NCI-H82 treated with DMSO at 0.1 percent for 48 hours (cell line): ENCODE data around the gene CORO1C.
"Not testable (repeated sequence)": the region's sequence is repeated elsewhere in the genome, so short reads cannot be mapped to it uniquely, and the experiment has no call there.

Experiments used
- DNase-seq: peaks from one replicate; lab custom pipeline; 2025; ENCODE audit not compliant: unreplicated experiment; lab: John Stamatoyannopoulos, UW

CORO1C gene

GRCh38 chr12:108755481-108755880 is 24.2 kb upstream of the CORO1C start:
- no peak for DNase-seq

- no peak for DNase-seq
Measured at GRCh38 chr12:108753976-108754375, 22.7 kb upstream of the CORO1C start.

DNA sequence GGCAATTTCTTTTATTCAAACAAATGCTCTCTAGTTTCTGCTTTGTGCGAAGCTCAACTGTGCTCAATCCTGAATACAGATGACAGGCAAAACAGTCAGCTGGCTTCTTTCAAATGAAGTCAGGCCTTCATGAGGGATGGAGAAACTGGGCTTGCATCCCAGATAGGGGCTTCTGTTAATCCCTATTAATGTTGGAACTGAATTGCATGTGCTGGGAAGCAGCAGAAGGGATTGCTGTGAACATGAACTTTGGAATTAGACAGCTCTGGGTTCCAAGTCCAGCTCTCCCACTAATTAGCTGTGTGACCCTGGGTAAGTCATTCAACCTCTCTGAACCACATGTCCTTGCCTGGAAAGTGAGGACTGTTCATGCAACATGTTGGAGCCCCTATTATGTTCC is 21.1 kb upstream of the CORO1C start:
- DNase-seq = peak; percentile 42

DNA sequence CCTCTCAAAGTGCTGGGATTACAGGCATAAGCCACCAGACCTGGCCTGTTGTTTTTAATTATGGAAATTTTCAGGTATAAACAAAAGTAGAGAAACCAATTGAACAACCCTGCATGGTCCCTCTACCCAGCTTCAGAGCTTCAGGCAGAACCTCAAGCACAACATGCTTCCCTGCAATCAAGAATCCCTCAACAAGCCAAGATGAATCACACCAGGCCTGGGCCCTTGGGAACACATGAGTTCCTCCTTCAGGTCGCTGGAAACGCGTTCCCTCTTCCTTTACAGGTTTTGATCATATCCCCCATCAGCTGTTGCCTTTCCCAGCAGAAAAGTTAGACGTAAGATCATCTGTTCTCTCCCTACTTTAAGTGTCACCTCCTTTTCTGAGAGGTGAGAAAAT is 20.5 kb upstream of the CORO1C start:
- DNase-seq = no peak

GRCh38 chr12:108751003-108751402 is 19.7 kb upstream of the CORO1C start:
- not testable (repeated sequence) for DNase-seq

GRCh38 chr12:108750526-108750925 is 19.2 kb upstream of the CORO1C start:
- peak; percentile 91 for DNase-seq

GRCh38 chr12:108747563-108747962 is 16.2 kb upstream of the CORO1C start:
- no peak for DNase-seq

GRCh38 chr12:108745641-108746040 is 14.3 kb upstream of the CORO1C start:
- no peak for DNase-seq

- no peak for DNase-seq
Measured at GRCh38 chr12:108744021-108744897, 12.9 kb upstream of the CORO1C start.

GRCh38 chr12:108738170-108738569 is 6.9 kb upstream of the CORO1C start:
- DNase-seq = no peak

GRCh38 chr12:108735855-108736254 is 4.5 kb upstream of the CORO1C start:
- no peak for DNase-seq

DNA sequence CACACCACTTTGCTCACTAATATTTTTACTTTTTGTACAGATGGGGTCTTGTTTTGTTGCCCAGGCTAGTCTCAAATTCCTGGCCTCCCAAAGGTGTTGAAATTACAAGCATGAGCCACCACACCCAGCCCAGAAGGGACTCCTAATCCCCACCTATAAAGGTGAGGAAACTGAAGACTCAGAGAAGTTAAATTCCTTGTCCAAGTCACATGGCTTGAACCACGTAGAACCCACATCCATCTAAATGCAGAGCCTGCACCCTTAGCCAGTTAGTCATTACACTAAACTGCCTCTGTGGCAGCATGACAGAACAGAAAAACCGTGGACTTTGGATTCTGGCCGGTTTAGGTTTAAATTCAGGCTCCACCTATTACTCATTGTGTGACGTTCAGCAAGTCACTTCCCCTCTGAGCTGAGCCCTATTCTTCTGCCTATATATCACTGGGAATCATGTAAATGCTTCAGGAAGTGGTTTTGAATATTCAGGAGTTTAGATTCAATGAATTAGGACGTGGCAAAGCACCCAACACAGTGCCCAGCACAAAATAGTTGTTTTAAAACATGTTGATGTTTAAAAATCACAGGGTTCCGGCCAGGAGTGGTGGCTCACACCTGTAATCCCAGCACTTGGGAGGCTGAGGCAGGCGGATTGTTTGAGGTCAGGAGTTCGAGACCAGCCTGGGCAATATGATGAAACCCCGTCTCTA is 3.0 kb upstream of the CORO1C start:
- no peak for DNase-seq

GRCh38 chr12:108733230-108733531 is 1.9 kb upstream of the CORO1C start:
- DNase-seq = not testable (repeated sequence)

- DNase-seq = no peak
Measured at GRCh38 chr12:108732489-108733229, 1.3 kb upstream of the CORO1C start.

- DNase-seq = peak; percentile 98
Measured at GRCh38 chr12:108731866-108732461, 646 bp upstream of the CORO1C start.

DNA sequence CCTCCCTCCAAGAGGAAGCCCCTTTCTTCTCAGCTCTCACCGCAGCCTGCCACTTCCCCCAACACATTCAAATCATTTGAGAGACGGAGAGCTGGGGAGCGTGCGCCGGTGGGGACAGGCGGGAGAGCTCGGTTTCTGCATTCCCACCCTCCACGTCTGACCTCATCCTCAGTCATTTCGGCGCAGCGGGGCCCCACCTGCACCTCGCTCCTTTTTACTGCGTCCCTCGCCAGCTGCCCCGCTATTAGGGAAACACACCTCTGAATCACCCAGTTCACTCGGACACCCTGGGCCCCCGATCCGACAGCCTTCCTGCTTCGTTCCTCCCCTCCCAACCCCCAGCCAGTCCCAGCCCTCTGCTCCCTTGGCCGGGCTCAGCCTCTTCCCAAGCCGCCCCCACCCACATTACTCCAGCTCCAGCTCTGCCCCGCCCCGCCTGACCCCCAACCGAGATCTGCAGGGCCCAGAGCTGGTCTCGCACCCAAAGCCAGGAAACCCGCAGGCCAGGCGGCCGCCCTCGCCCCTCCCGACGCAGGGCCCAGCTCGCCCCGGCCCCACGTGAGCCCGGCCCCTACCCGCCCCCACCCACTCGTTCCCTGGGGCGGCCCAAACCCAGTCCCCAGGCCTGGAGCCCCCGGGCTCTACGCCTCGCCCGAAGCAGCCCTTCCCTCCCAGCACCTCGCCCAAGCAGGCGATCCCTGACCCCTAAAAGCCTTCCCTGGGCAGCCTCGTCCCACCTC is 783 bp downstream of the CORO1C start:
- peak; percentile 46 for DNase-seq

DNA sequence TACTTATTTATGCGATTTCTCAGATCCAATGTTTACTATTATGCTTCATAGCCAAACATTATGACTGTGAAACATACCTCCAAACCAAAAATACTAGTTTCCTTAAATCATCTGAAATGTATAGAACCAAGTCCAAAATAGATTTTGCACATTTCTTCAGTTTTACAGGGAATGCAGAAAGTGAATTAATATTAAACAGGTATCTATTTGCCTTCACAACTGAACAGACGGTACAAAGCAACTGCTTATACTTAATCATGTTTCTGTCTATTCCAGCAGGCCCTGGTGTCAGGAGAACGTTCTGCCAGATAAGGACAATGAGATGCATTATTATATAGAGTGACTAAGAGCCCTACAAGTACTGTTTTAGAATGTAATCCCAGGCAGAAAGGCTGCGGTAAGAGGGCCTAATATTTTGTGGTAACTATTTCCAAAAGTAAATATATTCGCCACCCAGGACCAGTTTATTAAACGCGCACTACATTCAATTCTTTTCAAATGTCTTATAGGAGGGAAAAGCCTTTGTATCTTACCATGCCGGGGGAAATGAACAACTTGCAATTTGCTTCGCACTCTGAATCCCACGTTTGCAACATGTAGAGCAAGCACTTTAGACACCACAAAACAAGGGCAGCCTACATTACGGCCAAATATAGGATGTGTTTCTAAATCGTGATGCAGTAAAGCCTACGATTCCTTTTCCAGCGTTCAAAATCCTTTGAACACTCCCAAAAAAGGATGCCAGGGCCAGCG is 1.5 kb downstream of the CORO1C start:
- no peak for DNase-seq

- DNase-seq = no peak
Measured at GRCh38 chr12:108728820-108729611, 2.3 kb downstream of the CORO1C start.
